SKM-1 (cell line): ENCODE data around the gene LRSAM1.
A peak's percentile ranks its signal among the peaks of the same experiment; 100 is the strongest.

Source experiments
- DNase-seq: peaks from one replicate; lab custom pipeline; 2025; ENCODE audit not compliant: unreplicated experiment; lab: John Stamatoyannopoulos, UW

LRSAM1 gene

GRCh38 chr9:127450830-127451607 lies at the start of gene LRSAM1, which contains the start of gene RPL12:
LRSAM1 (plus strand) TSS chr9:127451510; CDS start chr9:127454528, 3,018 bp downstream.
RPL12 (minus strand) TSS chr9:127451406; CDS start chr9:127451317, 89 bp downstream.
- peak; percentile 76 for DNase-seq

- DNase-seq = no peak
Observed at GRCh38 chr9:127402401-127403090, 48.8 kb upstream of the LRSAM1 start.

- DNase-seq = no peak
Observed at GRCh38 chr9:127403507-127404192, 47.7 kb upstream of the LRSAM1 start.

- no peak for DNase-seq
Observed at GRCh38 chr9:127404631-127405030, 46.7 kb upstream of the LRSAM1 start.

GRCh38 chr9:127405344-127406125 lies 45.8 kb upstream of the LRSAM1 start:
- no peak for DNase-seq

GRCh38 chr9:127406799-127407491 lies 44.4 kb upstream of the LRSAM1 start:
- DNase-seq = no peak

- no peak for DNase-seq
Observed at GRCh38 chr9:127407492-127407843, 43.8 kb upstream of the LRSAM1 start.

GRCh38 chr9:127411122-127411521 lies 40.2 kb upstream of the LRSAM1 start:
- no peak for DNase-seq

- DNase-seq = no peak
Observed at GRCh38 chr9:127415141-127415540, 36.2 kb upstream of the LRSAM1 start.

- no peak for DNase-seq
Observed at GRCh38 chr9:127415657-127416056, 35.7 kb upstream of the LRSAM1 start.

- DNase-seq = no peak
Observed at GRCh38 chr9:127417131-127418036, 33.9 kb upstream of the LRSAM1 start.

GRCh38 chr9:127418037-127418471 lies 33.3 kb upstream of the LRSAM1 start:
- DNase-seq = peak; percentile 29

GRCh38 chr9:127419348-127419747 lies 32.0 kb upstream of the LRSAM1 start:
- no peak for DNase-seq

GRCh38 chr9:127421057-127421456 lies 30.3 kb upstream of the LRSAM1 start:
- DNase-seq = no peak

GRCh38 chr9:127422133-127422782 lies 29.1 kb upstream of the LRSAM1 start:
- no peak for DNase-seq

- DNase-seq = no peak
Observed at GRCh38 chr9:127422787-127423186, 28.5 kb upstream of the LRSAM1 start.

- DNase-seq = no peak
Observed at GRCh38 chr9:127423476-127423933, 27.8 kb upstream of the LRSAM1 start.

GRCh38 chr9:127423934-127424675 lies 27.2 kb upstream of the LRSAM1 start, which contains the start of gene ZNF79:
ZNF79 (plus strand) TSS chr9:127424382; CDS start chr9:127424788, 406 bp downstream.
- peak; percentile 80 for DNase-seq
